Stimulated activated CD8-positive, alpha-beta memory T cell treated with anti-CD3 and anti-CD28 coated beads, Interleukin-4, amount 100 ng/mL, for 1 hour (primary cell): Measurements from ENCODE around the gene MACROD1.

Source experiments
- DNase-seq, 2 donors: peaks; one replicate each; pipeline ENCODE4 v3.0.0-alpha.2; 2020; ENCODE audit warnings: low read depth in 2 of 2, low spot score in 1 of 2

The MACROD1 gene, protein sequence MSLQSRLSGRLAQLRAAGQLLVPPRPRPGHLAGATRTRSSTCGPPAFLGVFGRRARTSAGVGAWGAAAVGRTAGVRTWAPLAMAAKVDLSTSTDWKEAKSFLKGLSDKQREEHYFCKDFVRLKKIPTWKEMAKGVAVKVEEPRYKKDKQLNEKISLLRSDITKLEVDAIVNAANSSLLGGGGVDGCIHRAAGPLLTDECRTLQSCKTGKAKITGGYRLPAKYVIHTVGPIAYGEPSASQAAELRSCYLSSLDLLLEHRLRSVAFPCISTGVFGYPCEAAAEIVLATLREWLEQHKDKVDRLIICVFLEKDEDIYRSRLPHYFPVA

GRCh38 chr11:64165842-64166635, at the start of gene MACROD1:
Gene MACROD1 (minus strand): TSS chr11:64166113. CDS start chr11:64165994, 119 bp downstream.
- peak in 1 of 2 donors; percentile 59 for DNase-seq

GRCh38 chr11:64211181-64211872, 45.4 kb upstream of the MACROD1 start:
- DNase-seq: no peak

DNA sequence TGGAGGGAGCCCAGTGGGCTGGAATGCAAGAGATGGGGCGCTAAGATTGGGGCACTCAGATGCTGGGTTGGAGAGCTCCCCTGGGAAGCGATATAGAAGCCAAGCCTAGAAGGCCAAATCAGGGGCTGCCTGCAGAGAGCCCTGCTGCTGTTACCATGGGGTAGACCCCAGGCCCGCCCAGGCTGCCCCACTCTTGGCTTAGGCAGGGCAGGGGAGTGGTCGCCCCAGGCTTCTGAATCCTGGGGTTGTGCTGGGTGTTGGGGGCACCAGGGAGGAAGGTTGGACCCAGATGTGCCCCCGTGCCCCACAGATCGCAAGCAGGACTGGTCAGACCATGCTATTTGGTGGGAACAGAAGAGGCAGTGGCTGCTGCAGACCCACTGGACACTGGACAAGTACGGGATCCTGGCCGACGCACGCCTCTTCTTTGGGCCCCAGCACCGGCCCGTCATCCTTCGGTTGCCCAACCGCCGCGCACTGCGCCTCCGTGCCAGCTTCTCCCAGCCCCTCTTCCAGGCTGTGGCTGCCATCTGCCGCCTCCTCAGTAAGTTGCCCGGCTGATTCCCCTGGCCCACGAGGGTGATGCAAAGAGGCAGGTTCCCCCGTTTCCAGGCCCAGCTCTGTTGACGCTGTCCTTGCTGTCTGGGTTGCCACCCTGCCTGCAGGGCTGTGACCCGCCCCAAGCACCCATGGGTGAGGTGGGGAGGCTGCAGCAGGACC, 44.5 kb upstream of the MACROD1 start:
- no peak for DNase-seq

DNA sequence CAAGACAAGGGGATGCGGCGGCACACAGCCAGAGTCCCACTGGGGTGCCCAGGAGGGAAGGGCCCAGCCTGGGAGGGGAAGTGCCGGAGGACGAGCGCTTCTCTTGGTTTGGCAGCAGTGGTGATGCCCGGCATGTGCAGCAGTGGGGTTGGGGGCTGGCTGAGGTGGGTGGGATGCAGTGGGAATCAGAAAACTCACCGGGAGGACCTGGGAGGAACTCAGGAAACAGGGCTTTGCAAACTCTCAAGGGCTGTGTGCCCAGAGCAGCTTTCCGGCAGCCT, 43.6 kb upstream of the MACROD1 start:
- DNase-seq: no peak

DNA sequence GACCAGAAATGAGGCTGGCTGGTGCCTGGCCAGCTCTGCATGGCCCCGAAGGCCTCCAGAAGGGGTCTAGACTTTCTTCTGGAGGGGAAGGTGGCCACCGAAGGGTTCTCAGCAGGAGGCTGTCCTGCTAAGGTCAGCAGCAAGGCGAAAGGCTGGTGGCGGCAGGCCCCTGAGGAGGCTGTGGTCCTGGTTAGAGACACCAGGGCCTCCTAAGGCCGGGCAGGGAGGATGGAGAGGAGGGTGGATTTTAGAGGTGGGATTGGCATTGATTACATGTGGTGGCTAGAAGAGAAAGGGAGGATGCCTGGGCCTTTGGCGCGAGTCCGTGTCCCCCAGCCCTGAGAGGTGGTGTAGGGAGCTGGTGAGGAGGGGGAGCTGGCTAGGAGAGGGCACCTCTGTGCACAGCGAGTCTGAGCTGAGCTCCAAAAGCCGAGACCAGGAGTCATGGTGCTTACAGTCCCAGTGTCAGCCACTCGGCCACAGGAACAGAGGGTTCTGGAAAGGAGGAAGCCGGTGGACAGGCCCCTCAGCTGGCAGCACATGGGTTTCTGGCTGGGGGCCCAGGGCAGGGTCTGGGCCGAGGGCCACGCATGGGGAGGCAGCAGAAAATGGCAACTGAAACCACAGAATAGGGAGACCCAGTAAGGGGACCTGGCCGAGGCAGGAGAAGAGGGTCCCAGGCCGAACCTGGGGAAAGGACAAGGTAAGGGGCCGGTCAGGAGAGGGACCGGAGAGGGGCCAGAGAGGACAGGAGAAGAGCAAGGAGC, 43.1 kb upstream of the MACROD1 start:
- DNase-seq: no peak

DNA sequence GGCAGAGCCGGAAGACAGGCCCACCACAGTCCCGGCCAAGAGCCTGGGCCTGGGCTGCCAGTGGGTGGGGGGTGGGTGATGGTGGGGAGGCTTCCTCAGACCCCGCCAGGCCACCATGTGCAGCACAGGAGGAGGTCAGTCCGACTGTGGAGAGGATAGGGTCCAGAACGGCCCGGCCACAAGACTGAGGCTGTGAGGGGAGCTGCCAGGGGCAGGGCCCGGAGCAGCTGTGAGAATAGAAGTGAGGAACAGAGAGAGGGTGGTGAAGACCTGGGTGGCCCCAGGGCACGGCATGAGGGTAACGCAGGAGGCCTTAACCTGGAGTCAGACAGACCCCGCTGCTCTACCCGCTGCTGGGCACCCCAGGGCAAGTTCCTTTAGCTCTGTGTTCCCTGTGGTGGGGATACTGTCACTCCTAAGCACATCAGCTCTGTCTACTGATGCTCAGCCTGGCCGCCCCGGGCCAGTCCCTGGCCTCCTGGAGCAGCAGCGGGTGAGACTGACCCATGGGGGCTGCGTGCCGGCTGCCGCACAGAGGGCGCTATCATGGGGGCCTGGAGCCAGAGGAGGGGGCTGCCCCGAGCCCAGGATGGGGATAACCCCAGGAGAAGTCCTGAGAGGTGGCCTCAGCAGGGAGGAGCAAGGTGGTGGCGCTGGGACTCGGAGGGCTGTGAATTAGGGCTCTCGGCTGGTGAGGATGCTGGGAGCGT, 42.3 kb upstream of the MACROD1 start:
- DNase-seq: no peak

DNA sequence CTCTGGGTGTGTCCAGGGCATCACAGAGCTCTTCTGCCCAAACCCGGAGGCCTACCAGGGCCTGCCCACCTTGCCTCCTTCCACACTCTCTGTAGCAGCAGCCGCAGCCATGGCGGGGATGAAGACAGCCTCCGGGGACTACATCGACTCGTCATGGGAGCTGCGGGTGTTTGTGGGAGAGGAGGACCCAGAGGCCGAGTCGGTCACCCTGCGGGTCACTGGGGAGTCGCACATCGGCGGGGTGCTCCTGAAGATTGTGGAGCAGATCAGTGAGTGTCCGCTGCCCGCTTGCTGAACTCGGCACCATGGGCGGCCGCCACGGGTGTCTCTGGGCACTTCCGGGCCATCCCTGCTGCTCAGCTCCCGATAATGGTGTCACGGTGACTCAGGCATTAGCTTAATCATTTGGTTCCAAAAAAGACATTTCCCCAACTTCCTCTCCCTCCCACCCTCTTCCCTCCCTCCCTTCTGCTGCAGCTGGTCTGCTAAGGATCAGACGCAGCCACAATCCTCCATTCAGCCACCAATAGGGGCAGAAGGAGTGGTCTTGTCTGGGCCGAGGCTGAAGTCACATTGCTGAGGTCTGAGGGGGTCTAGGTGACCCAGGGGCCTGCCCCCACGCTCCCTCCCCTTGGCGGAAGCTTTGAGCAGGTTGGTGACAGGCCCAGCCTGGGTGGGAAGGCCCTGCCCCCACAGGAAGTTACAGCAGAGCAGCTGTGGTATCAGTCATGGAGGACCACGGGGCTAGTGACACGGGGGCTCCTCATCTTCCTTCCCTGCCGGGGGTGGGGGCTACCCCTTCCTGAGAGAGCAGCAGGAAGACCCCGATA, 41.6 kb upstream of the MACROD1 start:
- DNase-seq: peak in 1 of 2 donors; percentile 61

DNA sequence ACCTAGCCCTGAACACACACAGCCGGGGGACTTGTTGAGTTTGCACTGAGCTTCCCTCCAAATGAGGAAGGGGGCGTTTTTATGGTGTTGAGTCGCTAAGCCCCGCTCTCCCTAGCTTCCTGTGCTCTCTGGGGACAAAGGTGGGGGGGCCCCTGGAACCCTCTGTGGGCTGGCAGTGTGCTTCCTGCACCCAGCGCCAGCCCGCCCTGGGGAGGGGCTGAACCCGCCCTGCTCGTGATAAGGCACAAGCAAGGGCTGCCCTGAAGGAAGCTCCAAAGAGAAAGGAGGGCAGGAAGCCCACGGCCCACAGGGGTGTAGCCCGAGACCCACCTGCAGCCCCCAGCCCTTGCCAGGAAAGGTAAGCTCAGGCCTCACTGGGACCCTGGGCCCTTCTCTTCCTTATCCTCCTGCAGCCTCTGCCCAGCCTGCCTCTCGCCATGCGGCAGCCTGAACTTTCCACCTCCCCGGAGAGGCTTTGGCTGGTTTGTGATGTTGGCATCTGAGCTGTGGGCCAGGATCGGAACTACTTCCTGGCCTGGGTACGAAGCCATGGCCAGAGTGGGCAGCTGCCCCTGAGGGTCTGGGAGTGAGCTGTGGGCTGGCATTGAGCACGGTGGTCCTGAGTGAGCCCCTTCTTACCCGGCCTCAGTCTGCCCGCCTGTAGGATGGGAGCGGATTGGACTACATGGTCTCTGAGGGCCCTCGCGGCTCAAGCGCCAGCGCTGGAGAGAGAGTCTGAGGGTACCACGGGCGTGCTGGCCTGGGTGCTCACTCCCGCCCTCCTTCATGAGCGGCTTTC, 40.7 kb upstream of the MACROD1 start, which contains the start of gene FERMT3:
FERMT3 (plus strand) TSS at position 265 of the 799 bp plus-strand sequence. CDS start 644 bp downstream, outside the sequence.
- no peak for DNase-seq

DNA sequence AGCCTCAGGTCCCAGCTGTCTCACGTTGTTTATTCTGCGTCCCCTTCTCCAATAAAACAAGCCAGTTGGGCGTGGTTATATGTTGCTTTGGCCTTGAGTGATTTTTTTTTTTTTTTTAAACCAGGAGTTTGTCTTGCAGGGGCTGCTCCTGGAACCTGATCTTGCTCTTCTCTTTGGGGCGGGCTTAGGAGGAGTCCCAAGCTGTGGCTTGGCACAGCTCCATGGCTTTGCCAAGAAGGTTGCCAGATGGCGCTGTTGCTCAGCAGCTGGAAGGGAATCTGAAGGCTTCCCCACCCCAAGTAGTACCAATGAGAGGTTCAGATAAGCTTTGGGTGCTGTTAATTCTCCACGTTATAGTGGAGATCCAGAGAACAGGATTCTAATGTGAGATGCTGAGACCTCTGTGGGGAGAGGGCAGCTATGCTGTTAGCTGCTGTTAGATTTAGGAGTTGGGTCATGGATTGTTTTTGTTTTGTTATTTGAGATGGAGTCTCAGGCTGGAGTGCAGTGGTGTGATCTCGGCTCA, 38.6 kb upstream of the MACROD1 start:
- DNase-seq: peak in 1 of 2 donors; percentile 70

GRCh38 chr11:64204080-64204440, 38.1 kb upstream of the MACROD1 start:
- DNase-seq: no peak

GRCh38 chr11:64203421-64204079, 37.6 kb upstream of the MACROD1 start:
- DNase-seq: no peak

DNA sequence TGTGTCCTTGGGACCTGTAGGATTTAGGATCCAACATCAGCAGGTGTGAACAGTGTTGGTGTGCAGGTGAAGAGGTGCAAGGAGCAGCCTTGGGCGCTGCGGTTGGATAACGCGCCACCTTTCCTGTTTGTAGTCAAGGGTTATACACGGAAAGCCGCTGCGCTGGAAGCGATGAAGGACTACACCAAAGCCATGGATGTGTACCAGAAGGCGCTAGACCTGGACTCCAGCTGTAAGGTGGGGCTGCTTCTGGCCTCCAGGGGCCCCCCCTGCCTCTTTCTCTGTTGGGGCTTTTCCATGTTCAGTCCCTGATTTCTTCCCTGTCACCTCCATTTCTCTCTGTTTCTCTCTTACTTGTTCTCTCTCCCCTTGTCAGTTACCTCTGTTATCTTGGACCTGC, 37.1 kb upstream of the MACROD1 start:
- DNase-seq: no peak

- no peak for DNase-seq
Observed at GRCh38 chr11:64201543-64201942, 35.6 kb upstream of the MACROD1 start.

DNA sequence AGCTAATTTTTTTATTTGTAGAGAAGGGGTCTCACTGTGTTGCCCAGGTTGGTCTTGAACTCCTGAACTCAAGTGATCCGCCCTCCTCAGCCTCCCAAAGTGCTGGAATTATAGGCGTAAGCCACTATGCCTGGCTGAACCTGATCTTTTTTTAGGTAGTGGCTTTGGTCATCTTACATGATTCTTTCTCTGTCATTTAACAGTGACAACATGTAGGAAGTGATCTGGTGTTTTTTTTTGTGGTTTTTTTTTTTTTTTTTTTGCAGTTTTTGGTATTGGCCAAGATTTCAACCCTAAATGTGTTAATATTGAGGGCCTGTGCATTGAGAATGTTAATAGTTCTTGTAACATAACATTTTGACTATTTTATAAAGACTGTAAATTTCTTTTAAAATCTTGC, 32.6 kb upstream of the MACROD1 start:
- DNase-seq: no peak

- no peak for DNase-seq
Observed at GRCh38 chr11:64196626-64197025, 30.7 kb upstream of the MACROD1 start.

GRCh38 chr11:64192434-64192833, 26.5 kb upstream of the MACROD1 start:
- DNase-seq: no peak

DNA sequence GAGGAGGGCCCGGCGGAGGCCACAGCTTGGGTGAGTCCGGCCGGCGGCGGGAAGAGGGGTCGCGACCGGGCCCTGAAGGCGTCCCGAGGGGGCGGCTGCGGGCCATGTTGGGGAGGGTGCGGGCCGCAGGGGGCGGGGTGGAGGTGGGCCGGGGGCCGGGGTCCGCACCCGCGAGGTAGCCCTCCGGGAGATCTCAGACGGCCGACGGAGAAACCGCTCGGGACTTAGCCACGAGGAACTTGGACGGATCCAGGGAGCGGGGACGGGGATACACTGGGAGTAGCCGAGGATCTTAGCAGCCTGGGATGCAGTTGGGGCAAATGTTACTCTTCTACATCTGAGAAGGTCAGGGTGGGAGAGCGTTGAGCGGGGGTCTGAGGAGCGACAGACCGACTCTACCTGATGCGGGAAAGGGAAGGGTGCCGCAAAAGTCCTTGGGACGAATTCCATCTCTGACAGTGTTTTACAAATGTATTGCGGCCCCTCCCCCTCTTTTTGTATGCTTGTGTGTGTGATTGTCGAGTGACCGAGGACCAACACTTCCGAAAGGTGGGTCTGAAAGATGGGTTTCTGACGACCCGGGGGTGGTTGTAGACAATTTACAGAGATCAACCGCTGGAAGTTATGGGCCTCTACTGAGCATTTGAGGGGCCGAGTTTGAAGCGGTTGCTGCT, 20.7 kb upstream of the MACROD1 start:
- no peak for DNase-seq
